ENCODE measurements around the gene TSPEAR. TPM values are rescaled to one million over a fixed set of nuclear protein-coding genes. Genes with fewer than 3 reads are reported as not detected.

TSPEAR gene
- total and polyA plus RNA-seq, 2 donors (not counting 1 experiment from before 2014, with no cell fraction given), result not detected

GRCh38 chr21:44578371-44579055 lies 132.9 kb downstream of the TSPEAR start:
- no peak overlapping the region for H3K27ac Mint-ChIP-seq
- H3K4me1 Mint-ChIP-seq, result no peaks in the 10 kb centered on the region
- H3K9me3 Mint-ChIP-seq (ENCODE audit: insufficient read depth), result peaks cover 6% of the 10 kb centered on the region
- 90% methylated on average over 11 of the region's 17 CpGs for WGBS (ENCODE audit: insufficient coverage)
- POLR2A ChIA-PET, result no interaction called here
- H4K20me1 ChIP-seq (ENCODE audit: control insufficient read depth, insufficient read depth, low read length, poor library complexity, severe bottlenecking), result no peaks in the 10 kb centered on the region
- DNase-seq, result no peak
- H2AFZ ChIP-seq (ENCODE audit: insufficient read depth, low read depth, low read length, poor library complexity, severe bottlenecking), result no peak overlapping the region
- no peak overlapping the region for H3K9ac ChIP-seq (ENCODE audit: low read length)
- no peak for TF ChIP-seq EZH2 (IDR thresholded peaks at IDR 0.05; ENCODE audit: borderline replicate concordance, insufficient read depth, low read depth, low read length, poor library complexity, severe bottlenecking)
- no peak for TF ChIP-seq CTCF (IDR thresholded peaks at IDR 0.05)
- no peak overlapping the region for H3K27ac ChIP-seq (ENCODE audit: low read length in 2 of 2)
- H3K4me1 ChIP-seq (ENCODE audit: control insufficient read depth in 2 of 2, insufficient read depth in 2 of 2, low read length in 2 of 2), result no peaks in the 10 kb centered on the region
- no peak overlapping the region for H3K4me3 ChIP-seq (ENCODE audit: control extremely low read depth in 1 of 5, extremely low read depth in 1 of 5, insufficient read depth in 1 of 5, low read depth in 2 of 5, low read length in 4 of 5)
- H3K36me3 ChIP-seq (replicated peaks in 1 of 2; ENCODE audit: control extremely low read depth in 1 of 2, control insufficient read depth in 1 of 2, extremely low read depth in 1 of 2, insufficient read depth in 2 of 2, low read length in 1 of 2), result no peaks in the 10 kb centered on the region
- no peaks in the 10 kb centered on the region for H3K79me2 ChIP-seq (ENCODE audit: control insufficient read depth, insufficient read depth, low read length)
- no peak overlapping the region for H3K4me3 Mint-ChIP-seq
- H3K4me2 ChIP-seq (replicated peaks; ENCODE audit: low read depth, low read length, poor library complexity, severe bottlenecking), result no peak overlapping the region
- CTCF ChIA-PET, result no interaction called here
- H3K27me3 Mint-ChIP-seq, result peaks cover 22% of the 10 kb centered on the region
- ATAC-seq (ENCODE audit: low read depth), result no peak
- peaks cover 3 to 56% (median 28%) of the 10 kb centered on the region in 3 donors for H3K9me3 ChIP-seq (ENCODE audit: control extremely low read depth in 1 of 3, control insufficient read depth in 2 of 3, insufficient read depth in 1 of 3, low read length in 2 of 3)
- intact Hi-C loops (cut with micrococcal nuclease), result no loop called here
- peaks cover 0 to 3% (median 1%) of the 10 kb centered on the region in 4 experiments for H3K27me3 ChIP-seq (replicated peaks in 1 of 4; ENCODE audit: control extremely low read depth in 1 of 4, control insufficient read depth in 3 of 4, insufficient read depth in 4 of 4, low read length in 3 of 4)

GRCh38 chr21:44576025-44576420 lies 135.3 kb downstream of the TSPEAR start:
- Histone ChIP-seq H4K20me1 (ENCODE audit: control insufficient read depth, insufficient read depth, low read length, poor library complexity, severe bottlenecking) (no peaks in the 10 kb centered on the region), H3K27me3 (replicated peaks in 1 of 4; ENCODE audit: control extremely low read depth in 1 of 4, control insufficient read depth in 3 of 4, insufficient read depth in 4 of 4, low read length in 3 of 4) (peaks cover 0 to 4% (median 0%) of the 10 kb centered on the region in 4 experiments), H2AFZ (ENCODE audit: insufficient read depth, low read depth, low read length, poor library complexity, severe bottlenecking) (no peak overlapping the region), H3K4me2 (replicated peaks; ENCODE audit: low read depth, low read length, poor library complexity, severe bottlenecking) (no peak overlapping the region), H3K36me3 (replicated peaks in 1 of 2; ENCODE audit: control extremely low read depth in 1 of 2, control insufficient read depth in 1 of 2, extremely low read depth in 1 of 2, insufficient read depth in 2 of 2, low read length in 1 of 2) (no peaks in the 10 kb centered on the region), H3K4me3 (ENCODE audit: control extremely low read depth in 1 of 5, extremely low read depth in 1 of 5, insufficient read depth in 1 of 5, low read depth in 2 of 5, low read length in 4 of 5) (no peak overlapping the region), H3K27ac (ENCODE audit: low read length in 2 of 2) (no peak overlapping the region), H3K79me2 (ENCODE audit: control insufficient read depth, insufficient read depth, low read length) (no peaks in the 10 kb centered on the region), H3K9ac (ENCODE audit: low read length) (no peak overlapping the region), H3K9me3 (ENCODE audit: control extremely low read depth in 1 of 3, control insufficient read depth in 2 of 3, insufficient read depth in 1 of 3, low read length in 2 of 3) (peaks cover 0 to 53% (median 16%) of the 10 kb centered on the region in 3 donors), H3K4me1 (ENCODE audit: control insufficient read depth in 2 of 2, insufficient read depth in 2 of 2, low read length in 2 of 2) (no peaks in the 10 kb centered on the region)
- Mint-ChIP-seq H3K27ac (no peak overlapping the region), H3K27me3 (peaks cover 30% of the 10 kb centered on the region), H3K9me3 (ENCODE audit: insufficient read depth) (peaks cover 6% of the 10 kb centered on the region), H3K4me1 (no peaks in the 10 kb centered on the region), H3K4me3 (no peak overlapping the region)
- TF ChIP-seq CTCF (IDR thresholded peaks at IDR 0.05) (no peak), EZH2 (IDR thresholded peaks at IDR 0.05; ENCODE audit: borderline replicate concordance, insufficient read depth, low read depth, low read length, poor library complexity, severe bottlenecking) (no peak)
- no peak for ATAC-seq (ENCODE audit: low read depth)
- intact Hi-C loops (cut with micrococcal nuclease), result no loop called here
- no peak for DNase-seq
- whole genome bisulfite sequencing (ENCODE audit: insufficient coverage), result 85% methylated on average over 5 of the region's 10 CpGs
- ChIA-PET CTCF (no interaction called here), POLR2A (no interaction called here)

All from B cell (primary cell).